HCT116 (cell line): ENCODE data around the gene ESPN.

Source experiments
- EGR1 ChIP-seq: IDR thresholded peaks from 2 replicates; pipeline ENCODE4 v1.6.1; 2012; ENCODE audit warnings: low read depth
- EZH2 ChIP-seq: fragments of 200-600 bp; sonication (generic); IDR thresholded peaks from 2 replicates; pipeline ENCODE4 v1.6.1; 2017; ENCODE audit warnings: antibody characterized with exemption, mixed run types
- EZH2phosphoT487 ChIP-seq: fragments of 200-600 bp; IDR thresholded peaks from 2 replicates; pipeline ENCODE4 v1.6.1; 2018; ENCODE audit warnings: antibody characterized with exemption, borderline replicate concordance
- POLR2A ChIP-seq: IDR thresholded peaks from 2 replicates; pipeline ENCODE4 v1.7.0; 2011; ENCODE audit warnings: borderline replicate concordance; ENCODE audit not compliant: insufficient read depth, insufficient read length; ENCODE audit errors: extremely low read depth
- REST ChIP-seq: IDR thresholded peaks from 2 replicates; pipeline ENCODE4 v1.6.1; 2012; ENCODE audit warnings: low read depth
- SIN3A ChIP-seq: IDR thresholded peaks from 2 replicates; pipeline ENCODE4 v1.6.1; 2012; ENCODE audit warnings: low read depth
- SP1 ChIP-seq: IDR thresholded peaks from 2 replicates; pipeline ENCODE4 v1.6.1; 2012; ENCODE audit warnings: low read depth
- TF ChIP-seq, protein P1 (sequence below), 3 experiments: fragments of 200-600 bp in 1 of 3; sonication (generic) in 1 of 3; IDR thresholded peaks in 2 of 3; conservative IDR thresholded peaks in 1 of 3; 2 replicates each; pipeline ENCODE4 v1.5.1; 2012 to 2017; ENCODE audit warnings: low read depth in 2 of 3, low read length in 2 of 3, antibody characterized with exemption in 1 of 3, borderline replicate concordance in 1 of 3, control low read depth in 1 of 3, mild to moderate bottlenecking in 1 of 3, mixed read lengths in 1 of 3, mixed run types in 1 of 3, moderate library complexity in 1 of 3; ENCODE audit not compliant: insufficient read depth in 1 of 3
- TF ChIP-seq, protein P2 (sequence below): IDR thresholded peaks from 2 replicates; pipeline ENCODE4 v1.6.1; 2011; ENCODE audit warnings: mild to moderate bottlenecking, low read length, moderate library complexity; ENCODE audit not compliant: insufficient replicate concordance; ENCODE audit errors: extremely low read depth

- TF ChIP-seq, protein P1, sequence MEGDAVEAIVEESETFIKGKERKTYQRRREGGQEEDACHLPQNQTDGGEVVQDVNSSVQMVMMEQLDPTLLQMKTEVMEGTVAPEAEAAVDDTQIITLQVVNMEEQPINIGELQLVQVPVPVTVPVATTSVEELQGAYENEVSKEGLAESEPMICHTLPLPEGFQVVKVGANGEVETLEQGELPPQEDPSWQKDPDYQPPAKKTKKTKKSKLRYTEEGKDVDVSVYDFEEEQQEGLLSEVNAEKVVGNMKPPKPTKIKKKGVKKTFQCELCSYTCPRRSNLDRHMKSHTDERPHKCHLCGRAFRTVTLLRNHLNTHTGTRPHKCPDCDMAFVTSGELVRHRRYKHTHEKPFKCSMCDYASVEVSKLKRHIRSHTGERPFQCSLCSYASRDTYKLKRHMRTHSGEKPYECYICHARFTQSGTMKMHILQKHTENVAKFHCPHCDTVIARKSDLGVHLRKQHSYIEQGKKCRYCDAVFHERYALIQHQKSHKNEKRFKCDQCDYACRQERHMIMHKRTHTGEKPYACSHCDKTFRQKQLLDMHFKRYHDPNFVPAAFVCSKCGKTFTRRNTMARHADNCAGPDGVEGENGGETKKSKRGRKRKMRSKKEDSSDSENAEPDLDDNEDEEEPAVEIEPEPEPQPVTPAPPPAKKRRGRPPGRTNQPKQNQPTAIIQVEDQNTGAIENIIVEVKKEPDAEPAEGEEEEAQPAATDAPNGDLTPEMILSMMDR (IDR thresholded peaks at IDR 0.05 in 2 of 3, conservative IDR thresholded peaks at IDR 0.05 in 1 of 3; ENCODE audit: borderline replicate concordance in 1 of 3, insufficient read depth in 1 of 3, low read depth in 2 of 3, low read length in 2 of 3) = no peak
- TF ChIP-seq EZH2phosphoT487 = no peak
- no peak for TF ChIP-seq EZH2
- TF ChIP-seq SP1 = no peak
- no peak for TF ChIP-seq POLR2A
- no peak for TF ChIP-seq SIN3A
- TF ChIP-seq, protein P2, sequence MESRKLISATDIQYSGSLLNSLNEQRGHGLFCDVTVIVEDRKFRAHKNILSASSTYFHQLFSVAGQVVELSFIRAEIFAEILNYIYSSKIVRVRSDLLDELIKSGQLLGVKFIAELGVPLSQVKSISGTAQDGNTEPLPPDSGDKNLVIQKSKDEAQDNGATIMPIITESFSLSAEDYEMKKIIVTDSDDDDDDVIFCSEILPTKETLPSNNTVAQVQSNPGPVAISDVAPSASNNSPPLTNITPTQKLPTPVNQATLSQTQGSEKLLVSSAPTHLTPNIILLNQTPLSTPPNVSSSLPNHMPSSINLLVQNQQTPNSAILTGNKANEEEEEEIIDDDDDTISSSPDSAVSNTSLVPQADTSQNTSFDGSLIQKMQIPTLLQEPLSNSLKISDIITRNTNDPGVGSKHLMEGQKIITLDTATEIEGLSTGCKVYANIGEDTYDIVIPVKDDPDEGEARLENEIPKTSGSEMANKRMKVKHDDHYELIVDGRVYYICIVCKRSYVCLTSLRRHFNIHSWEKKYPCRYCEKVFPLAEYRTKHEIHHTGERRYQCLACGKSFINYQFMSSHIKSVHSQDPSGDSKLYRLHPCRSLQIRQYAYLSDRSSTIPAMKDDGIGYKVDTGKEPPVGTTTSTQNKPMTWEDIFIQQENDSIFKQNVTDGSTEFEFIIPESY = no peak
- TF ChIP-seq REST = no peak
- no peak for TF ChIP-seq EGR1
These were observed 493 bp upstream of the ESPN start for GRCh38 chr1:6424000-6424565.
